ENCODE measurements around the gene GEMIN7.

GRCh38 chr19:45128146-45128545 lies 49.1 kb downstream of the GEMIN7 start:
- TF ChIP-seq CTCF (IDR thresholded peaks at IDR 0.05; ENCODE audit: low read length) (no peak), EZH2 (IDR thresholded peaks at IDR 0.05; ENCODE audit: borderline replicate concordance, low read length) (no peak)

All from OCI-LY1 (cell line).